SK-N-SH (cell line): ENCODE measurements around the gene DNAJC13. TPM values are rescaled to one million over a fixed set of nuclear protein-coding genes. Genes with fewer than 3 reads are reported as not detected.
"Not testable (repeated sequence)": the region's sequence is repeated elsewhere in the genome, so short reads cannot be mapped to it uniquely, and the experiment has no call there.

Experiments
- CTCF ChIA-PET: fragments of 300-600, 350-600 bp; formaldehyde crosslinking; extraction: SDS; loops from one replicate; lab custom pipeline; 2021; lab: Yijun Ruan, JAX
- POLR2A ChIA-PET: fragments of 350-600 bp; sonication (Branson Sonifier 250); formaldehyde crosslinking; extraction: SDS; loops from one replicate; lab custom pipeline; 2020; ENCODE audit warnings: antibody characterized with exemption, inconsistent platforms; lab: Yijun Ruan, JAX
- DNase-seq: peaks from one replicate; pipeline ENCODE4 v3.0.0; 2012
- H2AFZ ChIP-seq: fragments of 200-600 bp; sonication (generic); 2 replicates; pipeline ENCODE4 v1.8.1; 2016; ENCODE audit warnings: antibody characterized with exemption, mild to moderate bottlenecking, low read depth
- H3F3A ChIP-seq: fragments of 200-600 bp; sonication (generic); replicated peaks from 2 replicates; pipeline ENCODE3; 2016; ENCODE audit warnings: antibody characterized with exemption, mild to moderate bottlenecking; ENCODE audit not compliant: insufficient read depth
- H3K27ac ChIP-seq, 2 experiments: fragments of 200-500 bp in 1 of 2; fragments of 200-600 bp in 1 of 2; sonication (Bioruptor generic) in 1 of 2; sonication (generic), shearing (Covaris generic) in 1 of 2; 2 replicates each; pipeline versions ENCODE4 v1.5.1 to v1.6.1; 2014 to 2016; ENCODE audit warnings: low read depth in 2 of 2, inconsistent platforms in 1 of 2, low read length in 1 of 2, mild to moderate bottlenecking in 1 of 2, mixed read lengths in 1 of 2
- H3K27me3 ChIP-seq: fragments of 200-600 bp; sonication (generic), shearing (Covaris generic); 2 replicates; pipeline ENCODE4 v1.6.1; 2016; ENCODE audit warnings: mixed run types; ENCODE audit not compliant: insufficient read depth
- H3K36me3 ChIP-seq, 2 experiments: fragments of 200-500 bp in 1 of 2; fragments of 200-600 bp in 1 of 2; sonication (Bioruptor generic) in 1 of 2; sonication (generic) in 1 of 2; replicated peaks in 1 of 2; 2 replicates each; pipeline versions ENCODE3 to v1.5.1; 2014 to 2016; ENCODE audit warnings: low read length in 1 of 2, mild to moderate bottlenecking in 1 of 2; ENCODE audit not compliant: insufficient read depth in 2 of 2, control insufficient read depth in 1 of 2
- H3K4me1 ChIP-seq, 2 experiments: fragments of 200-500 bp in 1 of 2; fragments of 200-600 bp in 1 of 2; sonication (Bioruptor generic) in 1 of 2; sonication (generic), shearing (Covaris generic) in 1 of 2; 2 replicates each; pipeline versions ENCODE4 v1.5.1 to v1.6.1; 2014 to 2016; ENCODE audit warnings: low read depth in 1 of 2, low read length in 1 of 2, mixed run types in 1 of 2; ENCODE audit not compliant: insufficient read depth in 2 of 2, control insufficient read depth in 1 of 2
- H3K4me2 ChIP-seq: fragments of 200-600 bp; sonication (generic), shearing (Covaris generic); 2 replicates; pipeline ENCODE4 v1.6.1; 2017; ENCODE audit warnings: mixed run types
- H3K4me3 ChIP-seq, 2 experiments: fragments of 200-500 bp in 1 of 2; fragments of 200-600 bp in 1 of 2; sonication (Bioruptor generic) in 1 of 2; sonication (generic), shearing (Covaris generic) in 1 of 2; 2 replicates each; pipeline versions ENCODE4 v1.5.1 to v1.8.1; 2014 to 2016; ENCODE audit warnings: low read depth in 2 of 2, inconsistent platforms in 1 of 2, low read length in 1 of 2, mild to moderate bottlenecking in 1 of 2, mixed read lengths in 1 of 2, moderate library complexity in 1 of 2
- H3K79me2 ChIP-seq: fragments of 200-600 bp; sonication (generic); 2 replicates; pipeline ENCODE4 v1.8.1; 2017; ENCODE audit warnings: mild to moderate bottlenecking; ENCODE audit not compliant: insufficient read depth
- H3K9ac ChIP-seq: fragments of 200-600 bp; sonication (generic); 2 replicates; pipeline ENCODE4 v1.6.1; 2017; ENCODE audit warnings: mixed run types
- H3K9me2 ChIP-seq: fragments of 200-600 bp; sonication (generic); 2 replicates; pipeline ENCODE4 v1.6.1; 2017; ENCODE audit warnings: mixed run types
- H3K9me3 ChIP-seq: fragments of 200-600 bp; sonication (generic); 2 replicates; pipeline ENCODE4 v1.6.1; 2017; ENCODE audit warnings: mixed run types, mild to moderate bottlenecking, moderate library complexity
- H4K20me1 ChIP-seq: fragments of 200-600 bp; sonication (generic); 2 replicates; pipeline ENCODE4 v1.6.1; 2017; ENCODE audit warnings: mild to moderate bottlenecking, mixed run types; ENCODE audit not compliant: insufficient read depth
- CTCF ChIP-seq: fragments of 200-600 bp; sonication (generic); IDR thresholded peaks from 2 replicates; pipeline ENCODE4 v1.6.1; 2017; ENCODE audit warnings: antibody characterized with exemption, mild to moderate bottlenecking, moderate library complexity
- FOXM1 ChIP-seq: IDR thresholded peaks from 2 replicates; pipeline ENCODE4 v1.4.0; 2012; ENCODE audit warnings: low read depth, mild to moderate bottlenecking
- GATA2 ChIP-seq: sonication (generic); formaldehyde crosslinking; IDR thresholded peaks from 2 replicates; pipeline ENCODE4 v1.5.0; 2020; ENCODE audit warnings: mild to moderate bottlenecking, missing genetic modification reagents
- IRF3 ChIP-seq: fragments of 150-350 bp; IDR thresholded peaks from 2 replicates; pipeline ENCODE4 v1.6.1; 2016; ENCODE audit warnings: mild to moderate bottlenecking, low read depth, low read length
- MAX ChIP-seq: IDR thresholded peaks from 2 replicates; pipeline ENCODE4 v1.4.0; 2012; ENCODE audit warnings: low read depth
- NRF1 ChIP-seq: IDR thresholded peaks from 2 replicates; pipeline ENCODE4 v1.6.1; 2012; ENCODE audit warnings: low read depth, mild to moderate bottlenecking, low read length
- PBX3 ChIP-seq: IDR thresholded peaks from 2 replicates; pipeline ENCODE4; 2012
- POLR2AphosphoS5 ChIP-seq: IDR thresholded peaks from 2 replicates; pipeline ENCODE4 v1.6.1; 2012; ENCODE audit warnings: low read depth, low read length
- SIN3A ChIP-seq: IDR thresholded peaks from 2 replicates; pipeline ENCODE4 v1.6.1; 2012; ENCODE audit warnings: low read depth, mild to moderate bottlenecking, low read length, moderate library complexity, borderline replicate concordance
- SMC3 ChIP-seq: IDR thresholded peaks from 2 replicates; pipeline ENCODE4 v1.6.1; 2012; ENCODE audit warnings: low read depth, low read length, improper control_type of control experiment
- TAF1 ChIP-seq: IDR thresholded peaks from 2 replicates; pipeline ENCODE4 v1.6.1; 2012; ENCODE audit warnings: low read depth, mild to moderate bottlenecking, low read length, moderate library complexity, borderline replicate concordance
- ZBTB33 ChIP-seq: IDR thresholded peaks from 2 replicates; pipeline ENCODE4 v1.4.0; 2012; ENCODE audit warnings: low read depth, borderline replicate concordance
- WGBS: methylation state at CpG from one replicate; pipeline ENCODE4 v1.1.6; 2017; ENCODE audit warnings: low lambda C conversion rate; 5-methylcytosine and 5-hydroxymethylcytosine counted together
- polyA plus RNA-seq, 3 experiments: library from polyadenylated mRNA; depleted of rRNA; stranded (reverse); fragments of >200 nt; gene quantifications; 2 replicates each; pipeline ENCODE4 v1.2.3, GENCODE V29; 2012

DNAJC13 gene
- polyA plus RNA-seq, 1 of the 3 experiments (the other 2 are of a cell fraction), result 10.8 TPM

GRCh38 chr3:132396255-132396654, 21.0 kb upstream of the DNAJC13 start:
- no peaks in the 10 kb centered on the region for H3K79me2 ChIP-seq
- no peaks in the 10 kb centered on the region for H3K9me2 ChIP-seq
- no peaks in the 10 kb centered on the region for H3K36me3 ChIP-seq
- no peaks in the 10 kb centered on the region for H4K20me1 ChIP-seq
- H3K27me3 ChIP-seq, result no peaks in the 10 kb centered on the region
- ChIA-PET POLR2A (no interaction called here), CTCF (interaction anchor here (1.5 to 14.1 kb wide), 4 partner anchors 47 to 358 kb away, joined by 3 to 383 read pairs (median 44); no protein-coding TSS in a partner anchor)
- H3K27ac ChIP-seq, result no peak overlapping the region
- DNase-seq, result no peak
- H2AFZ ChIP-seq, result no peak overlapping the region
- TF ChIP-seq ZBTB33 (no peak), POLR2AphosphoS5 (no peak), IRF3 (no peak), PBX3 (no peak), NRF1 (no peak), MAX (no peak), TAF1 (no peak), SMC3 (no peak), FOXM1 (no peak), CTCF (no peak), SIN3A (no peak), GATA2 (CRISPR knock-in tag) (no peak)
- WGBS, result 92% methylated on average over 6 of the region's 24 CpGs
- H3K4me2 ChIP-seq, result no peak overlapping the region
- H3K4me1 ChIP-seq, result peaks cover 0 to 12% of the 10 kb centered on the region in 2 experiments; a peak in 2 of 4 replicates
- no peaks in the 10 kb centered on the region for H3F3A ChIP-seq
- no peak overlapping the region for H3K4me3 ChIP-seq
- H3K9ac ChIP-seq, result no peak overlapping the region
- H3K9me3 ChIP-seq, result no peaks in the 10 kb centered on the region

GRCh38 chr3:132396776-132397175, 20.5 kb upstream of the DNAJC13 start:
- H3K9me2 ChIP-seq, H3K27me3 ChIP-seq, H3K4me3 ChIP-seq, H3K79me2 ChIP-seq, DNase-seq, H2AFZ ChIP-seq, H3K27ac ChIP-seq, H3F3A ChIP-seq, H3K9ac ChIP-seq, POLR2A ChIA-PET, H3K9me3 ChIP-seq, H3K36me3 ChIP-seq, H4K20me1 ChIP-seq, H3K4me2 ChIP-seq: not testable (repeated sequence)
- CTCF ChIA-PET, result interaction anchor here (0.6 to 14.1 kb wide), 10 partner anchors 15 to 362 kb away, joined by 3 to 383 read pairs (median 4); no protein-coding TSS in a partner anchor
- peaks cover 0 to 12% of the 10 kb centered on the region in 2 experiments; a peak in 2 of 4 replicates for H3K4me1 ChIP-seq
- 85% methylated on average over 8 of the region's 8 CpGs for WGBS
